ENCODE data around the gene ACOT8.

The ACOT8 gene

GRCh38 chr20:45835825-45836224 lies 21.4 kb downstream of the ACOT8 start:
- ATAC-seq: no peak
- no peak for TF ChIP-seq SNAI2 (CRISPR knock-in tag; IDR thresholded peaks at IDR 0.05)
- TF ChIP-seq GLIS3 (CRISPR knock-in tag; IDR thresholded peaks at IDR 0.05): no peak
- TF ChIP-seq POU6F1 (CRISPR knock-in tag; IDR thresholded peaks at IDR 0.05; ENCODE audit: borderline replicate concordance, low read depth): no peak
- no peak for TF ChIP-seq ZFP30 (CRISPR knock-in tag; IDR thresholded peaks at IDR 0.05)
- TF ChIP-seq PPARA (CRISPR knock-in tag; IDR thresholded peaks at IDR 0.05; ENCODE audit: borderline replicate concordance): no peak
- no peak for TF ChIP-seq PATZ1 (CRISPR knock-in tag; IDR thresholded peaks at IDR 0.05; ENCODE audit: borderline replicate concordance)
- no peak for TF ChIP-seq ZNF70 (CRISPR knock-in tag; IDR thresholded peaks at IDR 0.05)
- TF ChIP-seq OSR1 (CRISPR knock-in tag; IDR thresholded peaks at IDR 0.05): no peak
- TF ChIP-seq TOX (CRISPR knock-in tag; IDR thresholded peaks at IDR 0.05; ENCODE audit: borderline replicate concordance): no peak
- no peak for TF ChIP-seq BACH2 (CRISPR knock-in tag; IDR thresholded peaks at IDR 0.05; ENCODE audit: borderline replicate concordance)

- TF ChIP-seq ZNF565 (CRISPR knock-in tag; conservative IDR thresholded peaks at IDR 0.05; ENCODE audit: low read depth) (no peak), CSRNP3 (CRISPR knock-in tag; IDR thresholded peaks at IDR 0.05) (no peak)
Measured at GRCh38 chr20:45835329-45835765, 21.8 kb downstream of the ACOT8 start.

GRCh38 chr20:45834797-45835161 lies 22.4 kb downstream of the ACOT8 start:
- TF ChIP-seq PATZ1 (CRISPR knock-in tag; IDR thresholded peaks at IDR 0.05; ENCODE audit: borderline replicate concordance) (no peak), BACH2 (CRISPR knock-in tag; IDR thresholded peaks at IDR 0.05; ENCODE audit: borderline replicate concordance) (no peak), ZNF70 (CRISPR knock-in tag; IDR thresholded peaks at IDR 0.05) (no peak), POU6F1 (CRISPR knock-in tag; IDR thresholded peaks at IDR 0.05; ENCODE audit: borderline replicate concordance, low read depth) (no peak), ZFP30 (CRISPR knock-in tag; IDR thresholded peaks at IDR 0.05) (no peak), TSHZ2 (CRISPR knock-in tag; IDR thresholded peaks at IDR 0.05) (no peak), ARNTL (CRISPR knock-in tag; IDR thresholded peaks at IDR 0.05; ENCODE audit: borderline replicate concordance, low read depth) (no peak)
- ATAC-seq: no peak

More at GRCh38 chr20:45835329-45835765, 21.8 kb downstream of the ACOT8 start:
- ATAC-seq: no peak

All from SK-N-SH treated with all-trans-retinoic acid at 6 μM for 48 hours (cell line).